BLaER1 (cell line): Measurements from ENCODE around the gene OPCML.

Experiments
- H3K27ac ChIP-seq: shearing (Covaris generic); formaldehyde crosslinking; 2 replicates; pipeline ENCODE4 v1.8.1; 2022
- H3K27me3 ChIP-seq: shearing (Covaris generic); formaldehyde crosslinking; 2 replicates; pipeline ENCODE4 v1.8.1; 2022
- H3K36me3 ChIP-seq: shearing (Covaris generic); formaldehyde crosslinking; 2 replicates; pipeline ENCODE4 v1.8.1; 2022
- H3K4me1 ChIP-seq: shearing (Covaris generic); formaldehyde crosslinking; 2 replicates; pipeline ENCODE4 v1.8.1; 2022
- H3K4me2 ChIP-seq: shearing (Covaris generic); formaldehyde crosslinking; 2 replicates; pipeline ENCODE4 v1.8.1; 2022
- H3K4me3 ChIP-seq: shearing (Covaris generic); formaldehyde crosslinking; 2 replicates; pipeline ENCODE4 v1.8.1; 2022
- H3K9ac ChIP-seq: shearing (Covaris generic); formaldehyde crosslinking; 2 replicates; pipeline ENCODE4 v1.8.1; 2022
- H3K9me3 ChIP-seq: shearing (Covaris generic); formaldehyde crosslinking; 2 replicates; pipeline ENCODE4 v1.8.1; 2022
- H4K20me1 ChIP-seq: shearing (Covaris generic); formaldehyde crosslinking; 2 replicates; pipeline ENCODE4 v1.8.1; 2022
- Cebpa-rat ChIP-seq: shearing (Covaris generic); IDR thresholded peaks from 2 replicates; pipeline ENCODE4 v1.8.1; 2022

OPCML gene

GRCh38 chr11:132601875-132602274 is 930.4 kb downstream of the OPCML start:
- H3K4me1 ChIP-seq = no peaks in the 10 kb centered on the region
- H3K36me3 ChIP-seq = no peaks in the 10 kb centered on the region
- H3K27ac ChIP-seq = no peak overlapping the region
- H3K9ac ChIP-seq = no peak overlapping the region
- H3K4me3 ChIP-seq = no peak overlapping the region
- H3K4me2 ChIP-seq = no peak overlapping the region
- H3K27me3 ChIP-seq = no peaks in the 10 kb centered on the region
- no peaks in the 10 kb centered on the region for H4K20me1 ChIP-seq
- no peaks in the 10 kb centered on the region for H3K9me3 ChIP-seq
- no peak for TF ChIP-seq Cebpa-rat

- Histone ChIP-seq H3K4me2 (no peak overlapping the region), H3K27me3 (no peaks in the 10 kb centered on the region), H3K9me3 (no peaks in the 10 kb centered on the region), H3K9ac (no peak overlapping the region), H3K27ac (no peak overlapping the region), H3K36me3 (no peaks in the 10 kb centered on the region), H4K20me1 (no peaks in the 10 kb centered on the region), H3K4me1 (no peaks in the 10 kb centered on the region), H3K4me3 (no peak overlapping the region)
- TF ChIP-seq Cebpa-rat = no peak
Observed at GRCh38 chr11:132595711-132596134, 936.6 kb downstream of the OPCML start.

GRCh38 chr11:132595246-132595645 is 937.1 kb downstream of the OPCML start:
- no peak for TF ChIP-seq Cebpa-rat
- Histone ChIP-seq H3K4me2 (no peak overlapping the region), H4K20me1 (no peaks in the 10 kb centered on the region), H3K36me3 (no peaks in the 10 kb centered on the region), H3K9me3 (no peaks in the 10 kb centered on the region), H3K9ac (no peak overlapping the region), H3K27me3 (no peaks in the 10 kb centered on the region), H3K27ac (no peak overlapping the region), H3K4me3 (no peak overlapping the region), H3K4me1 (no peaks in the 10 kb centered on the region)

GRCh38 chr11:132590986-132591385 is 941.3 kb downstream of the OPCML start:
- Histone ChIP-seq H3K9me3 (no peaks in the 10 kb centered on the region), H3K4me2 (no peak overlapping the region), H3K9ac (no peak overlapping the region), H3K4me1 (peaks cover 8% of the 10 kb centered on the region), H3K4me3 (no peak overlapping the region), H3K27me3 (no peaks in the 10 kb centered on the region), H3K27ac (no peak overlapping the region), H3K36me3 (no peaks in the 10 kb centered on the region), H4K20me1 (no peaks in the 10 kb centered on the region)
- no peak for TF ChIP-seq Cebpa-rat

- Histone ChIP-seq H3K27ac (no peak overlapping the region), H3K4me1 (peaks cover 8% of the 10 kb centered on the region), H3K4me3 (no peak overlapping the region), H3K4me2 (no peak overlapping the region), H3K36me3 (no peaks in the 10 kb centered on the region), H4K20me1 (no peaks in the 10 kb centered on the region), H3K9ac (no peak overlapping the region), H3K9me3 (no peaks in the 10 kb centered on the region), H3K27me3 (no peaks in the 10 kb centered on the region)
- TF ChIP-seq Cebpa-rat = no peak
Observed at GRCh38 chr11:132590554-132590953, 941.7 kb downstream of the OPCML start.

GRCh38 chr11:132589791-132590190 is 942.5 kb downstream of the OPCML start:
- no peak for TF ChIP-seq Cebpa-rat
- H4K20me1 ChIP-seq = no peaks in the 10 kb centered on the region
- no peak overlapping the region for H3K9ac ChIP-seq
- H3K27me3 ChIP-seq = no peaks in the 10 kb centered on the region
- no peak overlapping the region for H3K4me3 ChIP-seq
- no peak overlapping the region for H3K27ac ChIP-seq
- peaks cover 14% of the 10 kb centered on the region for H3K4me1 ChIP-seq
- no peaks in the 10 kb centered on the region for H3K9me3 ChIP-seq
- H3K4me2 ChIP-seq = no peak overlapping the region
- H3K36me3 ChIP-seq = no peaks in the 10 kb centered on the region

- no peaks in the 10 kb centered on the region for H3K9me3 ChIP-seq
Observed at GRCh38 chr11:132588366-132588765, 943.9 kb downstream of the OPCML start.

GRCh38 chr11:132587716-132588115 is 944.6 kb downstream of the OPCML start:
- Histone ChIP-seq H3K4me3 (no peak overlapping the region), H3K27me3 (no peaks in the 10 kb centered on the region), H3K9me3 (no peaks in the 10 kb centered on the region), H3K27ac (no peak overlapping the region), H3K4me2 (0 out of 2 replicates have a peak overlapping the region, but pooled peaks have one; percentile 7), H3K36me3 (no peaks in the 10 kb centered on the region), H4K20me1 (no peaks in the 10 kb centered on the region), H3K9ac (no peak overlapping the region), H3K4me1 (peaks cover 16% of the 10 kb centered on the region)
- no peak for TF ChIP-seq Cebpa-rat

More at GRCh38 chr11:132588366-132588765, 943.9 kb downstream of the OPCML start:
- Histone ChIP-seq H3K36me3 (no peaks in the 10 kb centered on the region), H3K27me3 (no peaks in the 10 kb centered on the region), H3K9ac (no peak overlapping the region), H3K4me1 (peaks cover 16% of the 10 kb centered on the region), H3K4me2 (no peak overlapping the region), H4K20me1 (no peaks in the 10 kb centered on the region), H3K4me3 (no peak overlapping the region), H3K27ac (no peak overlapping the region)
- TF ChIP-seq Cebpa-rat = no peak

- Histone ChIP-seq H3K36me3 (no peaks in the 10 kb centered on the region), H3K4me1 (peaks cover 17% of the 10 kb centered on the region), H3K27me3 (no peaks in the 10 kb centered on the region), H3K9ac (no peak overlapping the region), H3K4me3 (no peak overlapping the region), H3K27ac (no peak overlapping the region), H3K9me3 (no peaks in the 10 kb centered on the region), H3K4me2 (no peak overlapping the region), H4K20me1 (no peaks in the 10 kb centered on the region)
- TF ChIP-seq Cebpa-rat = no peak
Observed at GRCh38 chr11:132586801-132587200, 945.5 kb downstream of the OPCML start.

- H3K4me3 ChIP-seq = no peak overlapping the region
Observed at GRCh38 chr11:132579634-132580327, 952.5 kb downstream of the OPCML start.

More at GRCh38 chr11:132579634-132580327, 952.5 kb downstream of the OPCML start:
- Histone ChIP-seq H3K4me2 (peak overlapping the region; percentile 63), H3K27ac (no peak overlapping the region), H3K27me3 (no peaks in the 10 kb centered on the region), H4K20me1 (no peaks in the 10 kb centered on the region), H3K9me3 (peaks cover 9% of the 10 kb centered on the region; the same call in 1 of the 2 replicates), H3K4me1 (peaks cover 35% of the 10 kb centered on the region), H3K9ac (no peak overlapping the region), H3K36me3 (no peaks in the 10 kb centered on the region)
- no peak for TF ChIP-seq Cebpa-rat
